Thyroid gland (tissue), 4 donors: ENCODE results near the gene RNF26. TPM values are rescaled to one million over a fixed set of nuclear protein-coding genes. Genes with fewer than 3 reads are reported as not detected.
"Not testable (repeated sequence)": the region's sequence is repeated elsewhere in the genome, so short reads cannot be mapped to it uniquely, and the experiment has no call there.

Experiments used
- DNase-seq, 2 donors: peaks; one replicate each; pipeline ENCODE4 v3.0.0-alpha.2; 2019
- H3K27ac ChIP-seq, 3 donors: fragments of 200-600 bp; sonication (generic); 1 replicate in 2 of 3; 2 replicates in 1 of 3; pipeline ENCODE4 v1.5.1; 2016 to 2019; ENCODE audit warnings: mild to moderate bottlenecking in 1 of 3, moderate library complexity in 1 of 3
- H3K27me3 ChIP-seq: fragments of 200-600 bp; sonication (generic); one replicate; pipeline ENCODE4 v1.5.1; 2019
- H3K36me3 ChIP-seq, 2 donors: fragments of 200-600 bp; sonication (generic); one replicate each; pipeline ENCODE4 v1.5.1; 2016 to 2019
- H3K4me1 ChIP-seq, 2 donors: fragments of 200-600 bp; sonication (generic); one replicate each; pipeline ENCODE4 v1.5.1; 2017 to 2019
- H3K4me3 ChIP-seq, 3 donors: fragments of 200-600 bp; sonication (generic); replicated peaks in 1 of 3; 1 replicate in 2 of 3; 2 replicates in 1 of 3; pipeline ENCODE4 v1.5.1; 2016; ENCODE audit warnings: mild to moderate bottlenecking in 1 of 3
- H3K9me3 ChIP-seq: fragments of 200-600 bp; sonication (generic); one replicate; pipeline ENCODE4 v1.5.1; 2017
- POLR2A ChIP-seq, 2 donors: fragments of 450-650 bp; IDR thresholded peaks; one replicate each; pipeline ENCODE4 v1.6.1; 2017; ENCODE audit warnings: antibody characterized with exemption in 2 of 2, mild to moderate bottlenecking in 2 of 2, moderate library complexity in 1 of 2
- WGBS, 2 donors: methylation state at CpG; one replicate each; pipeline ENCODE4 v1.1.5; 2017; 5-methylcytosine and 5-hydroxymethylcytosine counted together
- intact Hi-C: fragments of 100-400 bp; cut with DNase I; formaldehyde crosslinking; loops from one replicate; pipeline ENCODE4 v1.15.1; 2023
- microRNA-seq: library from miRNA; unstranded; fragments of <30 nt; microRNA quantifications from one replicate; pipeline ENCODE4, GENCODE V29; 2016
- small RNA-seq: library from RNA; depleted of rRNA; stranded (forward); fragments of <200 nt; gene quantifications from one replicate; pipeline ENCODE3, GENCODE V24; 2016
- total RNA-seq, 4 donors: library from RNA; depleted of rRNA; stranded (reverse); fragments of >200 nt; gene quantifications; one replicate each; pipeline ENCODE4 v1.2.3, GENCODE V29; 2016
- TF ChIP-seq, protein P1 (sequence below), 6 experiments: fragments of 200-600 bp in 3 of 6; fragments of 450-650 bp in 3 of 6; sonication (generic) in 3 of 6; IDR thresholded peaks; one replicate each; pipeline ENCODE4 v1.5.1; 2016 to 2019; ENCODE audit warnings: antibody characterized with exemption in 6 of 6, mild to moderate bottlenecking in 2 of 6, inconsistent platforms in 1 of 6, moderate library complexity in 1 of 6

RNF26 gene
- total RNA-seq, 4 donors from 2014 or later = 10.1 to 18.9 (median 14.1) TPM

GRCh38 chr11:119380827-119381180, 46.5 kb downstream of the RNF26 start:
- Histone ChIP-seq H3K4me3 (peak overlapping the region in 2 of 3 donors; percentile 8 to 29), H3K36me3 (no peaks in the 10 kb centered on the region), H3K27ac (peak overlapping the region in 1 of 3 donors; percentile 63), H3K27me3 (no peaks in the 10 kb centered on the region), H3K4me1 (peaks cover 26 to 28% of the 10 kb centered on the region in 2 donors), H3K9me3 (no peaks in the 10 kb centered on the region)
- peak; percentile 31 to 35 for DNase-seq
- 0 to 11% methylated on average over 1 to 8 of the region's 10 CpGs for WGBS, 2 donors
- TF ChIP-seq, protein P1, sequence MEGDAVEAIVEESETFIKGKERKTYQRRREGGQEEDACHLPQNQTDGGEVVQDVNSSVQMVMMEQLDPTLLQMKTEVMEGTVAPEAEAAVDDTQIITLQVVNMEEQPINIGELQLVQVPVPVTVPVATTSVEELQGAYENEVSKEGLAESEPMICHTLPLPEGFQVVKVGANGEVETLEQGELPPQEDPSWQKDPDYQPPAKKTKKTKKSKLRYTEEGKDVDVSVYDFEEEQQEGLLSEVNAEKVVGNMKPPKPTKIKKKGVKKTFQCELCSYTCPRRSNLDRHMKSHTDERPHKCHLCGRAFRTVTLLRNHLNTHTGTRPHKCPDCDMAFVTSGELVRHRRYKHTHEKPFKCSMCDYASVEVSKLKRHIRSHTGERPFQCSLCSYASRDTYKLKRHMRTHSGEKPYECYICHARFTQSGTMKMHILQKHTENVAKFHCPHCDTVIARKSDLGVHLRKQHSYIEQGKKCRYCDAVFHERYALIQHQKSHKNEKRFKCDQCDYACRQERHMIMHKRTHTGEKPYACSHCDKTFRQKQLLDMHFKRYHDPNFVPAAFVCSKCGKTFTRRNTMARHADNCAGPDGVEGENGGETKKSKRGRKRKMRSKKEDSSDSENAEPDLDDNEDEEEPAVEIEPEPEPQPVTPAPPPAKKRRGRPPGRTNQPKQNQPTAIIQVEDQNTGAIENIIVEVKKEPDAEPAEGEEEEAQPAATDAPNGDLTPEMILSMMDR (IDR thresholded peaks at IDR 0.05) = no peak
- TF ChIP-seq POLR2A (IDR thresholded peaks at IDR 0.05) = no peak
- intact Hi-C loops = no loop called here

DNA sequence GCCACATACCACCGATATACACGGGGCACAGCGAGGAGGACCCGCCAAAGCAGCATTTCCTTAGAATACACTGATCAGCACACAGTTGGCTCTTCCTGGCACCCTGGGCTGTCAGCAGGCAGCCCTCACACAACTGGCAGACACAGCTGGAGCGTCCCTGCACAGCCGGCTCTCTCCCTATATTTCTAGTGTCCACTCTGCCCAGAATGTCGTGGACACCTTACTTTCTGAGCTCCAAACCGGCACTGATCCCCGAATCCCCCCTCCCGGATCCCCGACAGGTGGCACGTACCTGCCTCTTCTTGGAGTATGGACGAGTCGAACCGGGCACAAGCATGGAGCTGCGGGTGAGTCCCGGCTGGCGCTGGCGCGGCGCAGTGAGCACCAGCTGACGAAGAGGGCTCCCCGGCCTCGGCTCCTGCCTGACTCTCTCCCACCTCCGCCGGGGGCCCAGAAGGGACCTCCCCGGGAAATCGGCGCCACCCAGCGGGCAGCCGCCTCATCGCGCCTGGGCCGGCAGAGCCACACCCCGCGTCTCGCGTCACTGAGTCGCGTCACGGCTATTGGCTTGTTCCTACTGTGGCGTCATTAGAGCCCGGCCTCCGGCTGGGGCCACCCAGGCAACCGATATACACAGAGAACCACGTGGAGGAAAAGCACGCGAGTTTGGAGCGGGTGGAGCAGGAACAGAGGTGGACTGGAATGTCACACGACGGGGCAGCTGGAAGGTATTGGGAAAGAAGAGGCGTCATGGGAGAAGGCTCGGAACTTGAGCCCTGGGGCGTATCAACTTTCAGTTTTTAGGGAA, 47.1 kb downstream of the RNF26 start, which contains the start of gene USP2:
Gene USP2, minus strand, starts transcription at position 510 of the 808 bp plus-strand sequence. CDS start 8,210 bp downstream, outside the sequence.
- WGBS, 2 donors = 0 to 2% methylated on average over 14 to 27 of the region's 54 CpGs

DNA sequence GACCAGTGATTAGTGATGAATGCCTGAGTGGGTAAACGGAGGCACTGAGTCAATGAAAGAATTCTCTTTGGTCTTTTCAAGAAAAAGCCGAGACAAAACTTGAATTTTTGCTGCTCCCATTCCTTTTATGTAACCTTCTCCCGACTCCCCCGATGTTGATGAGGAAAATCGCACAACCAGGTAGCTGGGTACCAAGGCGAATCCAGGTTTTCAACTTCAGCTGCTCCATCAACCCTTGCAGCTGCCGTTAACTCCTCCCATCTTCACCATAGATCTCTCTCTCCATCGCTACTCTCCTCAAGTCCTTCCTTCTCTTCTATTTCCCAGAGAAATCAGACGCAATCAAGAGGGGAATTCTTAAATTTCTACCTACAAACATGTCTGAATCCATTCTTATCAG, 47.8 kb downstream of the RNF26 start:
- Histone ChIP-seq H3K27me3 (no peaks in the 10 kb centered on the region), H3K4me1 (peaks cover 13 to 16% of the 10 kb centered on the region in 2 donors), H3K4me3 (peak overlapping the region in 1 of 3 donors; percentile 29), H3K27ac (peak overlapping the region in 1 of 3 donors; percentile 11), H3K9me3 (no peaks in the 10 kb centered on the region), H3K36me3 (no peaks in the 10 kb centered on the region)
- intact Hi-C loops = no loop called here
- no peak for DNase-seq
- WGBS, 2 donors = 7 to 11% methylated on average over 9 of the region's 9 CpGs
- TF ChIP-seq, protein P1 (IDR thresholded peaks at IDR 0.05) = no peak
- TF ChIP-seq POLR2A (IDR thresholded peaks at IDR 0.05) = no peak

More for the DNA sequence above, 47.1 kb downstream of the RNF26 start, which contains the start of gene USP2:
- Histone ChIP-seq H3K4me1 (peaks cover 20 to 22% of the 10 kb centered on the region in 2 donors), H3K27me3 (no peaks in the 10 kb centered on the region), H3K4me3 (peak within 1 kb of the TSS; percentile 8 to 29 (median 22)), H3K36me3 (no peaks in the 10 kb centered on the region), H3K27ac (peak within 1 kb of the TSS in 2 of 3 donors; percentile 60 to 63), H3K9me3 (no peaks in the 10 kb centered on the region)
- DNase-seq = peak; percentile 98 to 99
- TF ChIP-seq, protein P1 (IDR thresholded peaks at IDR 0.05) = peak; percentile 52 to 97 (median 88)
- TF ChIP-seq POLR2A (IDR thresholded peaks at IDR 0.05) = peak in 1 of 2 donors; percentile 81
- intact Hi-C loops = no loop called here

GRCh38 chr11:119382513-119382912, 48.2 kb downstream of the RNF26 start:
- H3K27ac ChIP-seq, DNase-seq, H3K27me3 ChIP-seq, H3K9me3 ChIP-seq, intact Hi-C loops, H3K4me3 ChIP-seq, H3K36me3 ChIP-seq: not testable (repeated sequence)
- peaks cover 13 to 16% of the 10 kb centered on the region in 2 donors for H3K4me1 ChIP-seq
- 89 to 90% methylated on average over 14 of the region's 14 CpGs for WGBS, 2 donors

DNA sequence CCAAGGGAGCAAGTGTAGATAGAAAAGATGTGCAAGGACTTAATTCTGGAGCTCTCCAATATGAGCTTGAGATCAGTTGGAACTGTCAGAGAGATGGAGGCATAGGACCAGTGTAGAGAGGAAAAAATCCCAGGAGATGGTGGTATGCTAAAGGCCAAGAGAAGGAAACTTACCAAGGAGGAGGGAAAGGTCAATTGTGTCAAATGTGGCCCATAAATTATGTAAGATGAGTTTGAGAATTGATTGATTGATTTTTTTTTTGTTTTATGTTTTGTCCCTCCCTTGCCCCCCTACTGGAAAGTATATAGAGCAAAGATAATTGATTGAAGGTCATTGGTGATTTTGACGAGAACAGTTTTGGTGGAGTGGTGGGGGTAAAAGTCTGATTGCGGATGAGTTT, 50.0 kb downstream of the RNF26 start:
- TF ChIP-seq POLR2A (IDR thresholded peaks at IDR 0.05) = no peak
- TF ChIP-seq, protein P1 (IDR thresholded peaks at IDR 0.05) = no peak
- H3K4me3 ChIP-seq = no peak overlapping the region
- H3K27ac ChIP-seq = no peak overlapping the region
- 93 to 95% methylated on average over 2 of the region's 2 CpGs for WGBS, 2 donors
- no peak for DNase-seq
- intact Hi-C loops = no loop called here
- H3K36me3 ChIP-seq = no peaks in the 10 kb centered on the region
- peaks cover 13 to 16% of the 10 kb centered on the region in 2 donors for H3K4me1 ChIP-seq
- H3K9me3 ChIP-seq = no peaks in the 10 kb centered on the region
- no peaks in the 10 kb centered on the region for H3K27me3 ChIP-seq

Small RNA genes lying within 50 kb of the gene (microRNA-seq; reads per million reads assigned to microRNA genes)
- gene MIR6756 = not detected

Small RNA genes lying within 50 kb of the gene (small RNA-seq; reads per million reads assigned to genes)
- gene RF01225 (not detected), gene RNU6-262P (not detected)

Other genes with a start within 250 kb of the RNF26 start
- gene HMBS, start 249.6 kb upstream of the RNF26 start, total RNA-seq = 10 to 100 TPM; 10.7 to 24.3 (median 19.7) TPM
- 10 to 100 TPM; 29.8 to 42.8 (median 38.7) TPM for gene DPAGT1, start 232.7 kb upstream of the RNF26 start, total RNA-seq
- 1 to 10 TPM; 6.7 to 8.9 (median 7.9) TPM for gene C2CD2L, start 227.2 kb upstream of the RNF26 start, total RNA-seq
- gene HINFP, start 212.9 kb upstream of the RNF26 start, total RNA-seq = 10 to 100 TPM; 24.0 to 37.7 (median 33.2) TPM
- 1 to 10 TPM in 2 of 4 donors, under 1 TPM in 2; 0.13 to 1.6 (median 0.82) TPM for gene ABCG4, start 185.5 kb upstream of the RNF26 start, total RNA-seq
- gene NLRX1, start 165.8 kb upstream of the RNF26 start, total RNA-seq = 10 to 100 TPM; 13.3 to 33.1 (median 19.5) TPM
- gene NHERF4, start 149.1 kb upstream of the RNF26 start, total RNA-seq = not detected
- gene CBL, start 128.2 kb upstream of the RNF26 start, total RNA-seq = 10 to 100 TPM in 3 of 4 donors, 1 to 10 TPM in 1; 9.4 to 14.5 (median 13.9) TPM
- 100 to 1,000 TPM in 1 of 4 donors, 10 to 100 TPM in 3; 17.6 to 243 (median 61.8) TPM for gene MCAM, start 17.4 kb upstream of the RNF26 start, total RNA-seq
- 10 to 100 TPM; 13.0 to 46.4 (median 27.8) TPM for gene C1QTNF5, start 6.4 kb downstream of the RNF26 start, total RNA-seq
- gene MFRP, start 12.2 kb downstream of the RNF26 start, total RNA-seq = not detected
- 1 to 10 TPM; 2.0 to 5.3 (median 4.6) TPM for gene USP2, start 47.2 kb downstream of the RNF26 start, total RNA-seq
- gene THY1, start 88.6 kb downstream of the RNF26 start, total RNA-seq = 10 to 100 TPM; 14.1 to 43.4 (median 30.6) TPM